B cell (primary cell): ENCODE measurements around the gene DISP2. TPM values are rescaled to one million over a fixed set of nuclear protein-coding genes. Genes with fewer than 3 reads are reported as not detected.

Source experiments
- ATAC-seq: fragments of 200-7000 bp; cut with Tn5 transposase; one replicate; pipeline ENCODE4 v1.10.0; 2021; ENCODE audit warnings: low read depth, mild to moderate bottlenecking, moderate number of reproducible peaks, moderate library complexity
- CTCF ChIA-PET: fragments of 350-600 bp; sonication (Branson Sonifier 250); formaldehyde crosslinking; loops from one replicate; lab custom pipeline; 2021; ENCODE audit warnings: antibody characterized with exemption, inconsistent platforms; lab: Charles Lee
- POLR2A ChIA-PET: fragments of 350-600 bp; sonication (Branson Sonifier 250); formaldehyde crosslinking; loops from one replicate; lab custom pipeline; 2021; ENCODE audit warnings: antibody characterized with exemption; lab: Charles Lee
- DNase-seq: peaks from one replicate; pipeline ENCODE4 v3.0.0; 2013
- H2AFZ ChIP-seq: 2 replicates; pipeline ENCODE4 v1.6.1; 2012; ENCODE audit warnings: mild to moderate bottlenecking, low read depth, low read length; ENCODE audit not compliant: insufficient read depth, poor library complexity, severe bottlenecking
- H3K27ac ChIP-seq, 2 donors: 1 replicate in 1 of 2; 2 replicates in 1 of 2; pipeline ENCODE4 v1.5.1; 2012 to 2013; ENCODE audit warnings: low read length in 2 of 2, mild to moderate bottlenecking in 2 of 2, moderate library complexity in 1 of 2
- H3K27me3 ChIP-seq, 4 experiments: fragments of 200-600 bp in 1 of 4; sonication (generic) in 1 of 4; replicated peaks in 1 of 4; 1 replicate in 2 of 4; 2 replicates in 2 of 4; pipeline versions ENCODE4 v1.6.1 to v1.7.0; 2013 to 2016; ENCODE audit warnings: low read length in 3 of 4, mild to moderate bottlenecking in 2 of 4, mixed read lengths in 1 of 4, moderate library complexity in 1 of 4; ENCODE audit not compliant: insufficient read depth in 4 of 4, control insufficient read depth in 3 of 4; ENCODE audit errors: control extremely low read depth in 1 of 4
- H3K36me3 ChIP-seq, 2 experiments: replicated peaks in 1 of 2; 1 replicate in 1 of 2; 2 replicates in 1 of 2; pipeline versions ENCODE4 v1.6.1 to v1.7.1; 2013; ENCODE audit warnings: low read length in 1 of 2; ENCODE audit not compliant: insufficient read depth in 2 of 2, control insufficient read depth in 1 of 2; ENCODE audit errors: control extremely low read depth in 1 of 2, extremely low read depth in 1 of 2
- H3K4me1 ChIP-seq, 2 donors: fragments of 200-600 bp in 1 of 2; sonication (generic) in 1 of 2; 1 replicate in 1 of 2; 2 replicates in 1 of 2; pipeline versions ENCODE4 v1.5.1 to v1.6.1; 2013 to 2017; ENCODE audit warnings: low read length in 2 of 2; ENCODE audit not compliant: control insufficient read depth in 2 of 2, insufficient read depth in 2 of 2
- H3K4me2 ChIP-seq: replicated peaks from 2 replicates; pipeline ENCODE3; 2012; ENCODE audit warnings: mild to moderate bottlenecking, low read depth, low read length; ENCODE audit not compliant: poor library complexity, severe bottlenecking
- H3K4me3 ChIP-seq, 5 experiments: fragments of 200-600 bp in 1 of 5; sonication (generic) in 1 of 5; 1 replicate in 3 of 5; 2 replicates in 2 of 5; pipeline versions ENCODE4 v1.5.1 to v1.7.0; 2011 to 2016; ENCODE audit warnings: low read length in 4 of 5, mild to moderate bottlenecking in 4 of 5, low read depth in 2 of 5, control low read depth in 1 of 5, moderate library complexity in 1 of 5; ENCODE audit not compliant: insufficient read depth in 1 of 5; ENCODE audit errors: control extremely low read depth in 1 of 5, extremely low read depth in 1 of 5
- H3K79me2 ChIP-seq: fragments of 200-600 bp; sonication (generic); one replicate; pipeline ENCODE4 v1.6.0; 2016; ENCODE audit warnings: low read length; ENCODE audit not compliant: control insufficient read depth, insufficient read depth
- H3K9ac ChIP-seq: fragments of 200-600 bp; sonication (generic); 2 replicates; pipeline ENCODE4 v1.6.1; 2017; ENCODE audit warnings: mild to moderate bottlenecking, low read length, moderate library complexity
- H3K9me3 ChIP-seq, 3 donors: one replicate each; pipeline versions ENCODE4 v1.6.1 to v1.7.1; 2013; ENCODE audit warnings: low read length in 2 of 3; ENCODE audit not compliant: control insufficient read depth in 2 of 3, insufficient read depth in 1 of 3; ENCODE audit errors: control extremely low read depth in 1 of 3
- H4K20me1 ChIP-seq: 2 replicates; pipeline ENCODE4 v1.6.0; 2012; ENCODE audit warnings: mild to moderate bottlenecking, low read length; ENCODE audit not compliant: insufficient read depth, control insufficient read depth, poor library complexity, severe bottlenecking
- H3K27ac Mint-ChIP-seq: one replicate; pipeline ENCODE4 v1.8.0; 2021; ENCODE audit warnings: mixed read lengths
- H3K27me3 Mint-ChIP-seq: one replicate; pipeline ENCODE4 v1.8.0; 2021; ENCODE audit warnings: mixed read lengths
- H3K4me1 Mint-ChIP-seq: one replicate; pipeline ENCODE4 v1.8.0; 2021; ENCODE audit warnings: mixed read lengths
- H3K4me3 Mint-ChIP-seq: one replicate; pipeline ENCODE4 v1.8.0; 2021; ENCODE audit warnings: mixed read lengths
- H3K9me3 Mint-ChIP-seq: one replicate; pipeline ENCODE4 v1.8.0; 2022; ENCODE audit warnings: mixed read lengths; ENCODE audit not compliant: insufficient read depth
- EZH2 ChIP-seq: IDR thresholded peaks from 2 replicates; pipeline ENCODE4 v1.6.1; 2012; ENCODE audit warnings: borderline replicate concordance, low read depth, mild to moderate bottlenecking, moderate library complexity, low read length; ENCODE audit not compliant: insufficient read depth, poor library complexity, severe bottlenecking
- WGBS: methylation state at CpG from one replicate; pipeline ENCODE4 v1.1.5; 2013; ENCODE audit warnings: missing lambda C conversion rate; ENCODE audit not compliant: insufficient coverage; 5-methylcytosine and 5-hydroxymethylcytosine counted together
- intact Hi-C: fragments of 100-400 bp; cut with micrococcal nuclease; formaldehyde crosslinking; loops from one replicate; pipeline ENCODE4 v1.10.0; 2022
- polyA plus RNA-seq: library from polyadenylated mRNA; depleted of rRNA; stranded (reverse); fragments of >200 nt; gene quantifications from 2 replicates; pipeline ENCODE4 v1.2.3, GENCODE V29; 2012
- total RNA-seq, 2 donors: library from RNA; stranded (reverse); fragments of 120-200 nt in 1 of 2; gene quantifications; 1 replicate in 1 of 2; 2 replicates in 1 of 2; pipeline versions ENCODE4 v1.2.3 to v1.2.4, GENCODE V29; 2013 to 2022
- TF ChIP-seq, protein P1 (sequence below): fragments of 200-600 bp; IDR thresholded peaks from one replicate; pipeline ENCODE4 v1.8.0; 2022; ENCODE audit warnings: antibody characterized with exemption, mild to moderate bottlenecking

Gene DISP2
- total and polyA plus RNA-seq, 2 donors (not counting 1 experiment from before 2014, with no cell fraction given) = 0.13 to 0.71 TPM

DNA sequence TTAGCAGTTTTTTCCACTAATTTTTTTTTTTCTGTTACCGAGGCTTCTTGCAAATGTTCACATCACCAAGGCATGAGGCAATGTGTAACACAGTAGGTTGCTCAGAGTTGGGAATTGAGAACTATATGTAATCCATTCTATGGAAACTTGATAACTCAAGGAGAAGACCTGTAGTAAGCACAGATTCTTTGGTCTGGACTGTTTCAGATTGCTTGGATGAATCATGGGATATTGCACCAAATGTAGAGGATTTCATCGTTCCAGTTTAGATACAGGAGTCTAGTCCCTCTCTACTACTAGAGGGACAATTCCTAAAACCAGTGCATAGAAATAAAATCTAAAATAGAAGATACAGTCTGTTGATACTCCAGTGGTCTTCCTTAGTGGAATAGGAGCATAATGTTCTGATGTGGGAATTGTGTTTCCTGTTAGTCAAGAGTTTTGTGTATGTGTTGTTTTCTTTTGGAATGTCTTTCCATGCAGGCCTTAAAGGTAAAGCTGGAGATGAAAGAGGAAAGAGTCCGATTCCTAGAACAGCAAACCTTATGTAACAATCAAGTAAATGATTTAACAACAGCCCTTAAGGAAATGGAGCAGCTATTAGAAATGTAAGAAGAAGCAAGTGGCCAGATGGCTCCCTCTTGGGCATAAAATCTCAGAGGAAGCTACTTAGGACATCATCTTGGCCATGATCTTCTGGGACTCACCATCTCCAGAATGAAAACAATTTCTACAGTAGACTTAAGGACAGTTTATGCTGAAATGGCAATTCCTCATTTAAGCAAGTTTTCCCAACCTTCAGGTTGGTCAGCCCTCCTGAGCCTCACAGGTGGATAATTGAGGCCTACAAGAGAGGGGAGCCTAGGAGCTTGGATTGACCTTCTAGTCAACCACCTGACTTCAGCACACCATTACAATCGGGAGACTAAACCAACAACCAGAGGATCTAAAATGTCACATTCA is 35.2 kb downstream of the DISP2 start:
- 100% methylated on average over 1 of the region's 4 CpGs for WGBS
- H3K4me1 Mint-ChIP-seq = peaks cover 8% of the 10 kb centered on the region
- TF ChIP-seq EZH2 = no peak
- TF ChIP-seq, protein P1, sequence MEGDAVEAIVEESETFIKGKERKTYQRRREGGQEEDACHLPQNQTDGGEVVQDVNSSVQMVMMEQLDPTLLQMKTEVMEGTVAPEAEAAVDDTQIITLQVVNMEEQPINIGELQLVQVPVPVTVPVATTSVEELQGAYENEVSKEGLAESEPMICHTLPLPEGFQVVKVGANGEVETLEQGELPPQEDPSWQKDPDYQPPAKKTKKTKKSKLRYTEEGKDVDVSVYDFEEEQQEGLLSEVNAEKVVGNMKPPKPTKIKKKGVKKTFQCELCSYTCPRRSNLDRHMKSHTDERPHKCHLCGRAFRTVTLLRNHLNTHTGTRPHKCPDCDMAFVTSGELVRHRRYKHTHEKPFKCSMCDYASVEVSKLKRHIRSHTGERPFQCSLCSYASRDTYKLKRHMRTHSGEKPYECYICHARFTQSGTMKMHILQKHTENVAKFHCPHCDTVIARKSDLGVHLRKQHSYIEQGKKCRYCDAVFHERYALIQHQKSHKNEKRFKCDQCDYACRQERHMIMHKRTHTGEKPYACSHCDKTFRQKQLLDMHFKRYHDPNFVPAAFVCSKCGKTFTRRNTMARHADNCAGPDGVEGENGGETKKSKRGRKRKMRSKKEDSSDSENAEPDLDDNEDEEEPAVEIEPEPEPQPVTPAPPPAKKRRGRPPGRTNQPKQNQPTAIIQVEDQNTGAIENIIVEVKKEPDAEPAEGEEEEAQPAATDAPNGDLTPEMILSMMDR = no peak
- Histone ChIP-seq H3K4me3 (no peak overlapping the region), H4K20me1 (no peaks in the 10 kb centered on the region), H3K36me3 (peaks cover 12 to 37% of the 10 kb centered on the region in 2 experiments), H3K4me1 (peaks cover 6 to 10% of the 10 kb centered on the region in 2 donors), H3K27ac (no peak overlapping the region), H3K4me2 (no peak overlapping the region), H2AFZ (no peak overlapping the region), H3K27me3 (no peaks in the 10 kb centered on the region), H3K9me3 (no peaks in the 10 kb centered on the region), H3K9ac (no peak overlapping the region), H3K79me2 (peaks cover 2% of the 10 kb centered on the region)
- intact Hi-C loops = no loop called here
- no peak overlapping the region for H3K27ac Mint-ChIP-seq
- H3K9me3 Mint-ChIP-seq = no peaks in the 10 kb centered on the region
- H3K27me3 Mint-ChIP-seq = no peaks in the 10 kb centered on the region
- no peak overlapping the region for H3K4me3 Mint-ChIP-seq
- ChIA-PET CTCF (no interaction called here), POLR2A (interaction anchor here (0.6 kb wide), 1 partner anchor 85 kb away, joined by 11 read pairs; no protein-coding TSS in a partner anchor)
- ATAC-seq (no peak), DNase-seq (no peak)
